B cell (primary cell): ENCODE results near the gene RETN.

ENCODE experiments used
- EZH2 ChIP-seq: IDR thresholded peaks from 2 replicates; pipeline ENCODE4 v1.6.1; 2012; ENCODE audit warnings: borderline replicate concordance, low read depth, mild to moderate bottlenecking, moderate library complexity, low read length; ENCODE audit not compliant: insufficient read depth, poor library complexity, severe bottlenecking
- TF ChIP-seq, protein P1 (sequence below): fragments of 200-600 bp; IDR thresholded peaks from one replicate; pipeline ENCODE4 v1.8.0; 2022; ENCODE audit warnings: antibody characterized with exemption, mild to moderate bottlenecking

DNA sequence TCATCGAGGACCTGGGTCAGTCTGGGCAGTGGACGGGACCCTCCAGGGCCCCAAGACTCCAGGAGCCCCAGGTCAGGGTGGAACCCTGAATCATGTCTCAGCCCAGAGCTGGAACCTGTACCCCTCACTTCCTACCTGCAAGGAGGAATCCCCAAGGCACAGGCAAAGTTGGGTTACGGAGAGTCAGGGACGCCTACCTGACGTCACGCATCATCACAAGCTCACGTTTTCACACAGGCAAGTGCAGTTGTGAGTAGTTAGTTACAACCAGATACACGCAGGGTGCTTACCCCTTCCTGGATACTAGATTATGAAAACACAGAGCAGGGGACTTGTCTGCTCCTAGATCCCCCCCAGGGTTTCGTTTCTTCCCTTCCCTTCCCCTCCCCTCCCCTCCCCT, 1.9 kb downstream of the RETN start:
- no peak for TF ChIP-seq EZH2
- TF ChIP-seq, protein P1, sequence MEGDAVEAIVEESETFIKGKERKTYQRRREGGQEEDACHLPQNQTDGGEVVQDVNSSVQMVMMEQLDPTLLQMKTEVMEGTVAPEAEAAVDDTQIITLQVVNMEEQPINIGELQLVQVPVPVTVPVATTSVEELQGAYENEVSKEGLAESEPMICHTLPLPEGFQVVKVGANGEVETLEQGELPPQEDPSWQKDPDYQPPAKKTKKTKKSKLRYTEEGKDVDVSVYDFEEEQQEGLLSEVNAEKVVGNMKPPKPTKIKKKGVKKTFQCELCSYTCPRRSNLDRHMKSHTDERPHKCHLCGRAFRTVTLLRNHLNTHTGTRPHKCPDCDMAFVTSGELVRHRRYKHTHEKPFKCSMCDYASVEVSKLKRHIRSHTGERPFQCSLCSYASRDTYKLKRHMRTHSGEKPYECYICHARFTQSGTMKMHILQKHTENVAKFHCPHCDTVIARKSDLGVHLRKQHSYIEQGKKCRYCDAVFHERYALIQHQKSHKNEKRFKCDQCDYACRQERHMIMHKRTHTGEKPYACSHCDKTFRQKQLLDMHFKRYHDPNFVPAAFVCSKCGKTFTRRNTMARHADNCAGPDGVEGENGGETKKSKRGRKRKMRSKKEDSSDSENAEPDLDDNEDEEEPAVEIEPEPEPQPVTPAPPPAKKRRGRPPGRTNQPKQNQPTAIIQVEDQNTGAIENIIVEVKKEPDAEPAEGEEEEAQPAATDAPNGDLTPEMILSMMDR = no peak
